Uterus (tissue), 2 donors: ENCODE results near the gene APOL1.

Experiments
- CTCF ChIP-seq, 4 experiments: fragments of 200-600 bp in 2 of 4; fragments of 450-650 bp in 2 of 4; sonication (generic) in 2 of 4; IDR thresholded peaks; one replicate each; pipeline ENCODE4 v1.5.1; 2016 to 2019; ENCODE audit warnings: antibody characterized with exemption in 4 of 4, mild to moderate bottlenecking in 2 of 4, moderate library complexity in 1 of 4
- POLR2A ChIP-seq, 2 donors: fragments of 450-650 bp; IDR thresholded peaks; one replicate each; pipeline ENCODE4 v1.6.1; 2016; ENCODE audit warnings: antibody characterized with exemption in 2 of 2, mild to moderate bottlenecking in 1 of 2, moderate library complexity in 1 of 2

DNA sequence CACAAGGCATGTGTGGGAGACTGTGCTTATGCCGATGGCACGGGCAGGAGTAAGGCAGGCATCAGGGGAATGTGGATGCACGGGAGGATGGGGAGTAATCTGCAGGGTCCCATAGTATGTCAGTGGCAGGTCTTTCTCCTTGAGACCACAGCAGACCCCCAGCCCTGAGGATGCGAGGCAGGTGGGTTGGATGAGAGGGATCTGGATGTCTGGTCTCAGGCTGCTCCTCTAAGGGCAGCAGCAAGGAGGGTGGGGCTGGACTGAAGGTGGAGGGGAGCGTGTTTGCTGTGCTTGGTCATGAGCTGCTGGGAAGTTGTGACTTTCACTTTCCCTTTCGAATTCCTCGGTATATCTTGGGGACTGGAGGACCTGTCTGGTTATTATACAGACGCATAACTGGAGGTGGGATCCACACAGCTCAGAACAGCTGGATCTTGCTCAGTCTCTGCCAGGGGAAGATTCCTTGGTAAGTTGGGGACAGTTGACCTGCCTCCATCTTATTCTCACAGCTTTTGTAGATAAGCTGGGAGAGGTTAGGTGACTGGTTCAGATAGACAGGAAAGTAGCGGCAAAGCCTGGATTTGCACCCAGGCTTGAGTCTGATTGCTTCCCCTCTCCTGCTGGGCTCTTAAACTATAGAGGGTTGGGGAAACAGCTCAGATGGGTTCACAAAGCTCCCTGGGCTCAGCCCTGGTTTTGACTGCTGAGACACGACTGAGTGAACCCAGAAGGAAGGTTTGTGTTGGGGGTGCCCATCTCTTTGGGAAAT lies at the start of gene APOL1:
- TF ChIP-seq CTCF (IDR thresholded peaks at IDR 0.05): no peak
- TF ChIP-seq POLR2A (IDR thresholded peaks at IDR 0.05): peak; percentile 53 to 68
